ENCODE measurements around the gene NPR2. TPM values are rescaled to one million over a fixed set of nuclear protein-coding genes. Genes with fewer than 3 reads are reported as not detected.

The NPR2 gene
- total and polyA plus RNA-seq, 9 donors: 5.5 to 54.4 (median 18.0) TPM

DNA sequence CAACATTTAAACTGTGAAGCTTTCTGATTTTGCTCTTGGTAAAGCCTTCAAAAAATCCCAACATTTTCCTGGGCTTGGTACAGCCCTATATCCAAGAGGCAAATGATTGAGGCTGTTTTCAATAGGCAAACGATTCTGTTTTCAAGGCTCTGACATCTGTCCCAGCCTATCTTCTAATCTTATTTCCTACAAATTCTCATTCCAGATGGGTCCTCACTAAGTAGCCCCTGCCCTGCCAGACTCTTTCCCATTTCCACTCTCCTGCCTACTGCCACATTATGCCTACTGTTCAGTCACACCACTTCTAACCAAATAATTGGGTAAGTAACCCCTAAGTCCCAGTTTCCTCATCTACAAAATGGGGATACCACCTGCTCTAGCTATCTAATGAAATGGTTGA lies 45.8 kb upstream of the NPR2 start:
- Histone ChIP-seq H3K4me1 (ENCODE audit: insufficient read depth) (peaks cover 22% of the 10 kb centered on the region), H3K27me3 (no peaks in the 10 kb centered on the region), H3K4me3 (no peak overlapping the region), H3K27ac (no peak overlapping the region), H3K36me3 (no peaks in the 10 kb centered on the region), H3K9me3 (no peaks in the 10 kb centered on the region)
- no peak for DNase-seq
- intact Hi-C loops (cut with DNase I): no loop called here
- 40 to 55% (median 53%) methylated on average over 1 of the region's 1 CpG for WGBS, 3 donors
- TF ChIP-seq, protein P1, sequence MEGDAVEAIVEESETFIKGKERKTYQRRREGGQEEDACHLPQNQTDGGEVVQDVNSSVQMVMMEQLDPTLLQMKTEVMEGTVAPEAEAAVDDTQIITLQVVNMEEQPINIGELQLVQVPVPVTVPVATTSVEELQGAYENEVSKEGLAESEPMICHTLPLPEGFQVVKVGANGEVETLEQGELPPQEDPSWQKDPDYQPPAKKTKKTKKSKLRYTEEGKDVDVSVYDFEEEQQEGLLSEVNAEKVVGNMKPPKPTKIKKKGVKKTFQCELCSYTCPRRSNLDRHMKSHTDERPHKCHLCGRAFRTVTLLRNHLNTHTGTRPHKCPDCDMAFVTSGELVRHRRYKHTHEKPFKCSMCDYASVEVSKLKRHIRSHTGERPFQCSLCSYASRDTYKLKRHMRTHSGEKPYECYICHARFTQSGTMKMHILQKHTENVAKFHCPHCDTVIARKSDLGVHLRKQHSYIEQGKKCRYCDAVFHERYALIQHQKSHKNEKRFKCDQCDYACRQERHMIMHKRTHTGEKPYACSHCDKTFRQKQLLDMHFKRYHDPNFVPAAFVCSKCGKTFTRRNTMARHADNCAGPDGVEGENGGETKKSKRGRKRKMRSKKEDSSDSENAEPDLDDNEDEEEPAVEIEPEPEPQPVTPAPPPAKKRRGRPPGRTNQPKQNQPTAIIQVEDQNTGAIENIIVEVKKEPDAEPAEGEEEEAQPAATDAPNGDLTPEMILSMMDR (IDR thresholded peaks at IDR 0.05): no peak
- TF ChIP-seq POLR2A (IDR thresholded peaks at IDR 0.05) (no peak), EP300 (IDR thresholded peaks at IDR 0.05) (no peak)

DNA sequence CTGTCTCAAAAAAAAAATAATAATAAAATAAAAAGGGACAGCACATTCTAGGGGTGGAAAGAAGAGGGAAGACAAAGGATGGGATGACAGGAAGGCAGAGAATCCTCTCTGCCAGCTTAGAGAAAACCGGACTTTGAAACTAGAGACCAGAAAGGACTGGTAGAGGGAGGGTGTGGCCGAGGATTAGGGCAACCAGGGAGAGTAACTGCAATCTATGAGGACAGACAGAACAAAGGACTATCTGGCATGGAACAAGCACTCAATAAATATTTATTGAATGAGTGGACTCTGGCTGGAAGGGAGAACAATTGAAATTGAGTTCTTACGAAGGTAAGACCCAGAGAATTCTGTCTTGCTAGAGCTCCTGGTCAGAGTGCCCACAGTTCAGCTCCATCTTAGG lies 44.8 kb upstream of the NPR2 start:
- intact Hi-C loops (cut with DNase I): no loop called here
- Histone ChIP-seq H3K4me1 (ENCODE audit: insufficient read depth) (peaks cover 22% of the 10 kb centered on the region), H3K4me3 (peak overlapping the region; percentile 80), H3K36me3 (no peaks in the 10 kb centered on the region), H3K9me3 (no peaks in the 10 kb centered on the region), H3K27ac (no peak overlapping the region), H3K27me3 (no peaks in the 10 kb centered on the region)
- WGBS, 3 donors: 49 to 62% (median 59%) methylated on average over 3 of the region's 3 CpGs
- DNase-seq: no peak
- no peak for TF ChIP-seq EP300 (IDR thresholded peaks at IDR 0.05)
- TF ChIP-seq POLR2A (IDR thresholded peaks at IDR 0.05): no peak

DNA sequence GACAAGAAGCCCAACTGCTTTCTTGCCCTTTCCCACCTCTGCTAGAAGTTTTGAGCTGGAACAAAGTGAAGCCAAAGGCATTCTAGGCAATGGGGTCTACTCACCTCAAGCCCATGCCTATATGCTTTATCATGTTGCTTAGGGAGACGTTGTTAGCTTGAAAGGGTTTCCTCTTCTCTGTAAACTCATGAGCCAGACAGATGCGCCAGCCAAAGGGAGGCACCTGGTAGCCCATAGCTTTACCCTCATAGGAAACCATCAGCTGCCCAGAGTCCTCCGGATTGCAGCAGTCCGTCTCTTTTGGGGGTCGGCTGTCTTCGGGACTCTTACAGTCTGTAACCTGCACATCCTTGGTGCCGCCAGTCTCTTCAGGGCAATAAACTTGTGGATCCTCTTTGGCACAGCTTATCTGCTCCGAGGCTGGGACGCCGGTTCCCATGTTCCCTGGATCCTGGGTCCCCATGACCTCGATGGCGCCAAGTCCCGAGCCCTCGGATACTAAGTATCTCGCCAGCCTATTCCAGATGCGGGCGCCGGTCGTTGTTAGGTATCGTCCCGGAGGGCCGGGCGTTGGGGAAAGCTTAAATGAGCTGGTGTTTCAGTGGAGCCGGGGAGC lies 43.0 kb upstream of the NPR2 start:
- Histone ChIP-seq H3K27me3 (no peaks in the 10 kb centered on the region), H3K36me3 (no peaks in the 10 kb centered on the region), H3K9me3 (no peaks in the 10 kb centered on the region), H3K4me1 (ENCODE audit: insufficient read depth) (peaks cover 22% of the 10 kb centered on the region), H3K27ac (peak overlapping the region; percentile 69 to 88), H3K4me3 (peak overlapping the region; percentile 80)
- 0 to 1% (median 1%) methylated on average over 23 to 24 of the region's 24 CpGs for WGBS, 3 donors
- TF ChIP-seq EP300 (IDR thresholded peaks at IDR 0.05) (no peak), POLR2A (IDR thresholded peaks at IDR 0.05) (no peak)
- TF ChIP-seq, protein P1 (IDR thresholded peaks at IDR 0.05): no peak
- DNase-seq: no peak
- intact Hi-C loops (cut with DNase I): no loop called here

DNA sequence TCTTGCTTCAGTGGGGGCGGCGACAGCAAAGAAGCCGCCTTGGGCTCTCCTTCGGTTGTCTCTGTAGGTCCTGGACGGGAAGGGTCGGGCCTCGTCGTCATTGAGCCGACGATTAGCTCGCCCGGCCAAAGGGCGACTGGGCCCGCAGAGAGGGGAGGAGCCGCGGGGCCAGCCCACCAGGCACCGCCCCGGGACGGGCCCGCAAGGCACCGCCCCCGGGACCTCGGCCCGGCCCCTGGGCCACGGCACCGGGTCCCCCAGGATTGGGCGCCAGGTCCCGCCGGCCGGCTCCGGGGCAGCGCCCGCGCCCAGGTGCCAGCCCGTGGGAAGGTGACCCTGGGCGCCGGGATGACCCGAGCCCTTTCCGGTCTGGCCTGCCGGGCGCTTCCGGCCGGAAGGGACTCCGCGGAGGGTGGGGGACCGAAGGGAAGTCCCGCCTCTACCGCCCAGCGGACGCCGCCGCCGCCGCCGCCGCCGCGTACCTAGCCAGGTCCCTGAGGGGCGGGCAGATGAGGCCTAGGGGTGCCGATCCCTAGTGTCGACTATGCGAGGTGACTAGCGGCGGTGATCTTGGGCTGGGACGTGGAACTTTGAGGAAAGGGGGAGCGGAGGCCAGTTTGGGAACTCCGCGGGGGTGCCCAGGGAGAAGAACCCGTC lies 42.4 kb upstream of the NPR2 start, which contains the start of the genes GBA2 and RGP1:
Gene GBA2, minus strand, starts transcription at position 371 of the 657 bp plus-strand sequence. CDS start 524 bp downstream, outside the sequence.
Gene RGP1, plus strand, starts transcription at position 430 of the 657 bp plus-strand sequence. CDS start 469 bp downstream, outside the sequence.
- peak within 1 kb of the TSS; percentile 80 for H3K4me3 ChIP-seq
- DNase-seq: peak; percentile 78 to 87 (median 80)
- TF ChIP-seq EP300 (IDR thresholded peaks at IDR 0.05) (no peak), POLR2A (IDR thresholded peaks at IDR 0.05) (peak; percentile 47)
- TF ChIP-seq, protein P1 (IDR thresholded peaks at IDR 0.05): no peak
- peak within 1 kb of the TSS; percentile 69 to 88 for H3K27ac ChIP-seq
- H3K36me3 ChIP-seq: no peaks in the 10 kb centered on the region
- no peaks in the 10 kb centered on the region for H3K27me3 ChIP-seq
- 0 to 1% (median 0%) methylated on average over 57 to 69 of the region's 69 CpGs for WGBS, 3 donors
- H3K4me1 ChIP-seq (ENCODE audit: insufficient read depth): peaks cover 22% of the 10 kb centered on the region
- intact Hi-C loops (cut with DNase I): no loop called here
- H3K9me3 ChIP-seq: no peaks in the 10 kb centered on the region
